Sigmoid colon (tissue), 7 donors: Measurements from ENCODE around the gene AHNAK. TPM values are rescaled to one million over a fixed set of nuclear protein-coding genes. Genes with fewer than 3 reads are reported as not detected.

Source experiments
- DNase-seq: peaks from one replicate; pipeline ENCODE4 v3.0.0-alpha.2; 2019
- H3K27ac ChIP-seq, 4 donors: fragments of 200-600 bp; sonication (generic); one replicate each; pipeline ENCODE4 v1.5.1; 2016 to 2019; ENCODE audit warnings: mild to moderate bottlenecking in 1 of 4
- H3K27me3 ChIP-seq, 3 donors: fragments of 200-600 bp; sonication (generic); one replicate each; pipeline ENCODE4 v1.5.1; 2019; ENCODE audit warnings: mild to moderate bottlenecking in 1 of 3
- H3K36me3 ChIP-seq, 4 donors: fragments of 200-600 bp; sonication (generic); one replicate each; pipeline ENCODE4 v1.5.1; 2016 to 2019
- H3K4me1 ChIP-seq, 4 donors: fragments of 200-600 bp; sonication (generic); one replicate each; pipeline ENCODE4 v1.5.1; 2017 to 2019
- H3K4me3 ChIP-seq, 4 donors: fragments of 200-600 bp; sonication (generic); one replicate each; pipeline ENCODE4 v1.5.1; 2017 to 2019; ENCODE audit warnings: mild to moderate bottlenecking in 2 of 4, moderate library complexity in 1 of 4
- H3K9me3 ChIP-seq, 4 donors: fragments of 200-600 bp in 3 of 4; sonication (generic) in 3 of 4; one replicate each; pipeline versions ENCODE4 v1.5.1 to v1.6.1; 2013 to 2019
- CTCF ChIP-seq, 4 experiments: fragments of 450-650 bp in 3 of 4; fragments of 200-600 bp in 1 of 4; IDR thresholded peaks; one replicate each; pipeline ENCODE4 v1.5.1; 2016 to 2019; ENCODE audit warnings: antibody characterized with exemption in 4 of 4, mild to moderate bottlenecking in 3 of 4, moderate library complexity in 2 of 4
- EP300 ChIP-seq, 4 donors: sonication (generic); formaldehyde crosslinking; IDR thresholded peaks; one replicate each; pipeline ENCODE4 v1.6.1; 2017; ENCODE audit warnings: antibody characterized with exemption in 4 of 4
- POLR2A ChIP-seq, 2 donors: fragments of 450-650 bp; IDR thresholded peaks; one replicate each; pipeline ENCODE4 v1.6.1; 2016; ENCODE audit warnings: antibody characterized with exemption in 2 of 2, mild to moderate bottlenecking in 2 of 2, moderate library complexity in 2 of 2
- POLR2AphosphoS5 ChIP-seq, 4 donors: sonication (generic); formaldehyde crosslinking; IDR thresholded peaks; one replicate each; pipeline ENCODE4 v1.6.1; 2017; ENCODE audit warnings: antibody characterized with exemption in 4 of 4
- WGBS, 2 donors: extraction: QIAGEN DNeasy Blood & Tissue Kit; methylation state at CpG; one replicate each; pipeline ENCODE4 v1.1.7; 2013; 5-methylcytosine and 5-hydroxymethylcytosine counted together
- intact Hi-C: fragments of 100-400 bp; cut with DNase I; formaldehyde crosslinking; loops from one replicate; pipeline ENCODE4 v1.15.1; 2023
- polyA plus RNA-seq, 3 donors: library from polyadenylated mRNA; stranded (reverse); fragments of 200-250 nt; gene quantifications; one replicate each; pipeline ENCODE4 v1.2.3, GENCODE V29; 2013
- total RNA-seq, 4 donors: library from RNA; depleted of rRNA; stranded (reverse); fragments of >200 nt; gene quantifications; one replicate each; pipeline ENCODE4 v1.1.0, GENCODE V29; 2016
- donor health status: healthy with polysubstance abuse.
- donor health status: Bipolar disorder and iron deficiency.
- donor health status: healthy.

The AHNAK gene
- total and polyA plus RNA-seq, 7 donors, result 82.3 to 1,294 (median 751) TPM

- no peaks in the 10 kb centered on the region for H3K27me3 ChIP-seq
- 80 to 90% methylated on average over 1 of the region's 1 CpG for WGBS, 2 donors
- H3K4me1 ChIP-seq, result peaks cover 0 to 57% (median 53%) of the 10 kb centered on the region in 4 donors
- H3K9me3 ChIP-seq, result no peaks in the 10 kb centered on the region
- no peak overlapping the region for H3K4me3 ChIP-seq
- intact Hi-C loops, result no loop called here
- no peak for DNase-seq
- TF ChIP-seq CTCF (IDR thresholded peaks at IDR 0.05), result no peak
- no peak for TF ChIP-seq POLR2AphosphoS5 (IDR thresholded peaks at IDR 0.05)
- no peak for TF ChIP-seq POLR2A (IDR thresholded peaks at IDR 0.05)
- no peak for TF ChIP-seq EP300 (IDR thresholded peaks at IDR 0.05)
- no peaks in the 10 kb centered on the region for H3K36me3 ChIP-seq
- peak overlapping the region in 1 of 4 donors; percentile 7 for H3K27ac ChIP-seq
Measured at GRCh38 chr11:62437616-62438015, 109.0 kb downstream of the AHNAK start.

- Histone ChIP-seq H3K27me3 (no peaks in the 10 kb centered on the region), H3K4me1 (peaks cover 0 to 69% (median 63%) of the 10 kb centered on the region in 4 donors), H3K27ac (peak overlapping the region; percentile 77 to 85 (median 81)), H3K36me3 (no peaks in the 10 kb centered on the region), H3K9me3 (no peaks in the 10 kb centered on the region), H3K4me3 (no peak overlapping the region)
- intact Hi-C loops, result no loop called here
- WGBS, 2 donors, result 39 to 42% methylated on average over 5 of the region's 5 CpGs
- no peak for DNase-seq
- TF ChIP-seq POLR2AphosphoS5 (IDR thresholded peaks at IDR 0.05) (peak in 1 of 4 donors; percentile 14), CTCF (IDR thresholded peaks at IDR 0.05) (no peak), EP300 (IDR thresholded peaks at IDR 0.05) (no peak), POLR2A (IDR thresholded peaks at IDR 0.05) (no peak)
Measured at GRCh38 chr11:62435846-62436660, 110.6 kb downstream of the AHNAK start.

- 27 to 29% methylated on average over 6 of the region's 6 CpGs for WGBS, 2 donors
- DNase-seq, result peak; percentile 85
- TF ChIP-seq POLR2AphosphoS5 (IDR thresholded peaks at IDR 0.05) (peak in 3 of 4 donors; percentile 28 to 55 (median 37)), CTCF (IDR thresholded peaks at IDR 0.05) (no peak), POLR2A (IDR thresholded peaks at IDR 0.05) (no peak), EP300 (IDR thresholded peaks at IDR 0.05) (peak in 1 of 4 donors; percentile 11)
- Histone ChIP-seq H3K36me3 (no peaks in the 10 kb centered on the region), H3K27ac (peak overlapping the region; percentile 77 to 85 (median 81)), H3K27me3 (no peaks in the 10 kb centered on the region), H3K9me3 (no peaks in the 10 kb centered on the region), H3K4me3 (peak overlapping the region in 1 of 4 donors; percentile 5), H3K4me1 (peaks cover 0 to 76% (median 70%) of the 10 kb centered on the region in 4 donors)
- intact Hi-C loops, result loop anchor here (2.0 to 5.0 kb wide), 2 partner anchors 38 to 75 kb away; no protein-coding TSS in a partner anchor
Measured at GRCh38 chr11:62433904-62434276, 112.7 kb downstream of the AHNAK start.

- Histone ChIP-seq H3K27ac (peak overlapping the region; percentile 77 to 85 (median 81)), H3K4me3 (peak overlapping the region in 1 of 4 donors; percentile 5), H3K4me1 (peaks cover 0 to 82% (median 75%) of the 10 kb centered on the region in 4 donors), H3K36me3 (no peaks in the 10 kb centered on the region), H3K27me3 (no peaks in the 10 kb centered on the region), H3K9me3 (no peaks in the 10 kb centered on the region)
- 24 to 37% methylated on average over 16 of the region's 16 CpGs for WGBS, 2 donors
- peak in 1 of 4 donors; percentile 28 for TF ChIP-seq POLR2AphosphoS5 (IDR thresholded peaks at IDR 0.05)
- TF ChIP-seq CTCF (IDR thresholded peaks at IDR 0.05), result peak in 2 of 4 experiments; percentile 9 to 17
- no peak for TF ChIP-seq POLR2A (IDR thresholded peaks at IDR 0.05)
- no peak for TF ChIP-seq EP300 (IDR thresholded peaks at IDR 0.05)
- peak; percentile 76 for DNase-seq
- intact Hi-C loops, result loop anchor here (2.0 to 5.0 kb wide), 2 partner anchors 39 to 75 kb away; no protein-coding TSS in a partner anchor
Measured at GRCh38 chr11:62433141-62433903, 113.3 kb downstream of the AHNAK start.
